Keratinocyte (primary cell): ENCODE results near the gene NKIRAS1. TPM values are rescaled to one million over a fixed set of nuclear protein-coding genes. Genes with fewer than 3 reads are reported as not detected.

Experiments
- DNase-seq: peaks from one replicate; pipeline ENCODE4 v3.0.0-alpha.2; 2011; ENCODE audit warnings: low read depth, missing footprints, low spot score
- FAIRE-seq: peaks from 2 replicates; lab custom pipeline; 2011; peaks lifted over from hg19 to GRCh38; lab: Jason Lieb, UNC
- H2AFZ ChIP-seq: 2 replicates; pipeline ENCODE4 v1.6.0; 2012; ENCODE audit warnings: low read length, control low read depth, inconsistent platforms; ENCODE audit not compliant: control insufficient read depth
- H3K27ac ChIP-seq: 2 replicates; pipeline ENCODE4 v1.5.1; 2011; ENCODE audit warnings: low read length; ENCODE audit not compliant: control insufficient read depth, insufficient read depth
- H3K27me3 ChIP-seq: 3 replicates; pipeline ENCODE4 v1.6.0; 2011; ENCODE audit warnings: low read length; ENCODE audit not compliant: control insufficient read depth, insufficient read depth; ENCODE audit errors: extremely low read depth
- H3K36me3 ChIP-seq, 2 experiments: 2 replicates in 1 of 2; 3 replicates in 1 of 2; pipeline ENCODE4 v1.5.1; 2011; ENCODE audit warnings: low read length in 2 of 2, mild to moderate bottlenecking in 1 of 2; ENCODE audit not compliant: control insufficient read depth in 2 of 2, insufficient read depth in 2 of 2; ENCODE audit errors: extremely low read depth in 1 of 2
- H3K4me1 ChIP-seq: 3 replicates; pipeline ENCODE4 v1.5.1; 2011; ENCODE audit warnings: low read length; ENCODE audit not compliant: control insufficient read depth, insufficient read depth; ENCODE audit errors: extremely low read depth
- H3K4me2 ChIP-seq: 3 replicates; pipeline ENCODE4 v1.6.0; 2011; ENCODE audit warnings: low read depth, low read length; ENCODE audit not compliant: control insufficient read depth, insufficient read depth; ENCODE audit errors: extremely low read depth
- H3K4me3 ChIP-seq, 3 experiments: fragments of 200-600 bp in 1 of 3; sonication (generic) in 1 of 3; 2 replicates in 2 of 3; 3 replicates in 1 of 3; pipeline ENCODE4 v1.5.1; 2011 to 2016; ENCODE audit warnings: low read length in 3 of 3, mild to moderate bottlenecking in 3 of 3, control low read depth in 2 of 3, inconsistent platforms in 1 of 3, low read depth in 1 of 3, mixed read lengths in 1 of 3, mixed run types in 1 of 3, moderate library complexity in 1 of 3; ENCODE audit not compliant: control insufficient read depth in 2 of 3, insufficient read depth in 2 of 3; ENCODE audit errors: extremely low read depth in 1 of 3
- H3K79me2 ChIP-seq: 2 replicates; pipeline ENCODE4 v1.6.0; 2012; ENCODE audit warnings: low read length; ENCODE audit not compliant: control insufficient read depth, insufficient read depth
- H3K9ac ChIP-seq: 3 replicates; pipeline ENCODE4 v1.6.0; 2011; ENCODE audit warnings: low read length; ENCODE audit not compliant: control insufficient read depth, insufficient read depth; ENCODE audit errors: extremely low read depth
- H3K9me1 ChIP-seq: 3 replicates; pipeline ENCODE4 v1.6.0; 2011; ENCODE audit warnings: low read length; ENCODE audit not compliant: control insufficient read depth, insufficient read depth; ENCODE audit errors: extremely low read depth
- H3K9me3 ChIP-seq: 2 replicates; pipeline ENCODE4 v1.5.1; 2012; ENCODE audit warnings: low read depth, low read length; ENCODE audit not compliant: control insufficient read depth
- H4K20me1 ChIP-seq: 3 replicates; pipeline ENCODE4 v1.6.0; 2011; ENCODE audit warnings: low read length; ENCODE audit not compliant: control insufficient read depth, insufficient read depth; ENCODE audit errors: extremely low read depth
- CTCF ChIP-seq, 3 experiments: IDR thresholded peaks in 1 of 3; conservative IDR thresholded peaks in 1 of 3; optimal IDR thresholded peaks in 1 of 3; 2 replicates in 2 of 3; 3 replicates in 1 of 3; pipeline versions ENCODE3 to v1.5.1; 2011; ENCODE audit warnings: low read length in 3 of 3, mild to moderate bottlenecking in 3 of 3, moderate library complexity in 2 of 3, control low read depth in 1 of 3, inconsistent platforms in 1 of 3; ENCODE audit not compliant: insufficient read depth in 2 of 3; ENCODE audit errors: extremely low read depth in 1 of 3
- EZH2 ChIP-seq: IDR thresholded peaks from one replicate; pipeline ENCODE4 v1.6.1; 2012; ENCODE audit warnings: inconsistent platforms, mild to moderate bottlenecking, low read length, moderate library complexity
- dilution Hi-C: fragments of 300-500 bp; cut with MboI; formaldehyde crosslinking; loops from one replicate; pipeline ENCODE4 v1.7.0; 2020; ENCODE audit warnings: low sequenced_read_pairs; ENCODE audit not compliant: extremely low pct_ligation_motif_present
- polyA plus RNA-seq, 5 experiments: library from polyadenylated mRNA; depleted of rRNA in 3 of 5; stranded (reverse) in 3 of 5; stranded (forward) in 1 of 5; unstranded in 1 of 5; fragments of >200 nt; gene quantifications; 1 replicate in 1 of 5; 2 replicates in 3 of 5; 3 replicates in 1 of 5; pipeline versions ENCODE4 v1.2.1 to v1.2.3, GENCODE V29; 2011 to 2012; ENCODE audit warnings: missing spikeins in 2 of 5, low read depth in 1 of 5, low replicate concordance in 1 of 5

Gene NKIRAS1
- polyA plus RNA-seq, 1 donor (not counting 4 experiments of a cell fraction or from before 2014, with no cell fraction given) = 10.7 TPM

GRCh38 chr3:23940775-23941174 is 24.0 kb upstream of the NKIRAS1 start:
- dilution Hi-C loops = no loop called here
- no peaks in the 10 kb centered on the region for H3K79me2 ChIP-seq
- no peaks in the 10 kb centered on the region for H3K9me3 ChIP-seq
- no peak overlapping the region for H3K9ac ChIP-seq
- no peak overlapping the region for H3K27ac ChIP-seq
- H3K9me1 ChIP-seq = no peaks in the 10 kb centered on the region
- FAIRE-seq = no peak
- no peak overlapping the region for H3K4me2 ChIP-seq
- H3K27me3 ChIP-seq = peaks cover 5% of the 10 kb centered on the region
- DNase-seq = no peak
- no peak for TF ChIP-seq CTCF (optimal IDR thresholded peaks at IDR 0.05 in 1 of 3, IDR thresholded peaks at IDR 0.05 in 1 of 3, conservative IDR thresholded peaks at IDR 0.05 in 1 of 3; ENCODE audit: extremely low read depth in 1 of 3, insufficient read depth in 2 of 3, low read length in 3 of 3)
- TF ChIP-seq EZH2 = no peak
- H2AFZ ChIP-seq = no peak overlapping the region
- H3K36me3 ChIP-seq = no peaks in the 10 kb centered on the region
- no peak overlapping the region for H3K4me3 ChIP-seq
- no peaks in the 10 kb centered on the region for H4K20me1 ChIP-seq
- H3K4me1 ChIP-seq = peaks cover 4% of the 10 kb centered on the region

- Histone ChIP-seq H3K4me3 (no peak overlapping the region), H3K36me3 (no peaks in the 10 kb centered on the region), H2AFZ (no peak overlapping the region), H4K20me1 (no peaks in the 10 kb centered on the region), H3K9ac (no peak overlapping the region), H3K27me3 (no peaks in the 10 kb centered on the region), H3K4me1 (no peaks in the 10 kb centered on the region), H3K9me3 (no peaks in the 10 kb centered on the region), H3K4me2 (no peak overlapping the region), H3K27ac (no peak overlapping the region), H3K79me2 (no peaks in the 10 kb centered on the region), H3K9me1 (no peaks in the 10 kb centered on the region)
- FAIRE-seq (no peak), DNase-seq (no peak)
- dilution Hi-C loops = no loop called here
- TF ChIP-seq CTCF (optimal IDR thresholded peaks at IDR 0.05 in 1 of 3, IDR thresholded peaks at IDR 0.05 in 1 of 3, conservative IDR thresholded peaks at IDR 0.05 in 1 of 3; ENCODE audit: extremely low read depth in 1 of 3, insufficient read depth in 2 of 3, low read length in 3 of 3) (no peak), EZH2 (no peak)
These were observed 21.9 kb upstream of the NKIRAS1 start for GRCh38 chr3:23938688-23939087.
